ENCODE data around the gene TSC22D4.
A peak's percentile ranks its signal among the peaks of the same experiment; 100 is the strongest.
"Not testable (repeated sequence)": the region's sequence is repeated elsewhere in the genome, so short reads cannot be mapped to it uniquely, and the experiment has no call there.

The TSC22D4 gene

GRCh38 chr7:100449190-100449795 is 29.7 kb downstream of the TSC22D4 start:
- no CpG with 5 or more reads among the region's 13 CpGs for WGBS (ENCODE audit: extremely low coverage, insufficient coverage, insufficient read length)
- H2BK120ac ChIP-seq (ENCODE audit: insufficient read depth, low read length, poor library complexity), result no peak overlapping the region
- H4K91ac ChIP-seq (ENCODE audit: low read depth, low read length), result no peak overlapping the region
- H3K14ac ChIP-seq (ENCODE audit: low read length), result no peak overlapping the region
- H2BK5ac ChIP-seq (ENCODE audit: low read depth, low read length, poor library complexity), result no peak overlapping the region
- H3K27ac ChIP-seq (ENCODE audit: low read depth, low read length), result no peak overlapping the region
- H2BK12ac ChIP-seq (ENCODE audit: low read length), result no peak overlapping the region
- no peaks in the 10 kb centered on the region for H3K36me3 ChIP-seq (ENCODE audit: control insufficient read depth in 1 of 2, insufficient read depth in 2 of 2, low read length in 2 of 2)
- H3K4me3 ChIP-seq (ENCODE audit: low read depth, low read length), result no peak overlapping the region
- H3K9ac ChIP-seq (ENCODE audit: low read length), result no peak overlapping the region
- H4K8ac ChIP-seq (ENCODE audit: low read depth, low read length), result no peak overlapping the region
- no peak overlapping the region for H4K12ac ChIP-seq (ENCODE audit: low read depth, low read length)
- H3K27me3 ChIP-seq (ENCODE audit: insufficient read depth, low read length), result no peaks in the 10 kb centered on the region
- peaks cover 2 to 3% of the 10 kb centered on the region in 2 experiments for H3K4me1 ChIP-seq (ENCODE audit: control insufficient read depth in 1 of 2, insufficient read depth in 2 of 2, low read length in 2 of 2)
- no peaks in the 10 kb centered on the region for H3K9me3 ChIP-seq (ENCODE audit: insufficient read depth, low read depth, low read length)
- no peak overlapping the region for H3K23ac ChIP-seq (ENCODE audit: low read length)
- no peak overlapping the region for H3K4ac ChIP-seq (ENCODE audit: low read depth, low read length)
- DNase-seq, result no peak
- H3K4me2 ChIP-seq (ENCODE audit: low read length), result no peak overlapping the region
- no peak overlapping the region for H3K18ac ChIP-seq (ENCODE audit: low read length)
- H3K79me1 ChIP-seq (ENCODE audit: low read length), result peaks cover 5% of the 10 kb centered on the region
- no peak overlapping the region for H2AK5ac ChIP-seq (ENCODE audit: low read length)
- no peak overlapping the region for H2AFZ ChIP-seq (ENCODE audit: insufficient read depth, low read length, poor library complexity)
- H3K79me2 ChIP-seq (ENCODE audit: control insufficient read depth, insufficient read depth, low read length, poor library complexity), result peaks cover 3% of the 10 kb centered on the region

GRCh38 chr7:100447363-100447762 is 31.7 kb downstream of the TSC22D4 start:
- H3K23ac ChIP-seq (ENCODE audit: low read length); DNase-seq; H2AFZ ChIP-seq (ENCODE audit: insufficient read depth, low read length, poor library complexity); H3K18ac ChIP-seq (ENCODE audit: low read length); H3K79me2 ChIP-seq (ENCODE audit: control insufficient read depth, insufficient read depth, low read length, poor library complexity); H3K9me3 ChIP-seq (ENCODE audit: insufficient read depth, low read depth, low read length); H4K12ac ChIP-seq (ENCODE audit: low read depth, low read length); H3K79me1 ChIP-seq (ENCODE audit: low read length); H3K14ac ChIP-seq (ENCODE audit: low read length); H3K4ac ChIP-seq (ENCODE audit: low read depth, low read length); H3K9ac ChIP-seq (ENCODE audit: low read length); H2BK120ac ChIP-seq (ENCODE audit: insufficient read depth, low read length, poor library complexity); H3K27me3 ChIP-seq (ENCODE audit: insufficient read depth, low read length); H4K8ac ChIP-seq (ENCODE audit: low read depth, low read length); H3K27ac ChIP-seq (ENCODE audit: low read depth, low read length); H2AK5ac ChIP-seq (ENCODE audit: low read length); H3K4me3 ChIP-seq (ENCODE audit: low read depth, low read length); H3K4me1 ChIP-seq (ENCODE audit: control insufficient read depth in 1 of 2, insufficient read depth in 2 of 2, low read length in 2 of 2); H4K91ac ChIP-seq (ENCODE audit: low read depth, low read length); H3K36me3 ChIP-seq (ENCODE audit: control insufficient read depth in 1 of 2, insufficient read depth in 2 of 2, low read length in 2 of 2); H3K4me2 ChIP-seq (ENCODE audit: low read length); H2BK12ac ChIP-seq (ENCODE audit: low read length); H2BK5ac ChIP-seq (ENCODE audit: low read depth, low read length, poor library complexity): not testable (repeated sequence)
- no CpG with 5 or more reads among the region's 8 CpGs for WGBS (ENCODE audit: extremely low coverage, insufficient coverage, insufficient read length)

GRCh38 chr7:100446040-100446439 is 33.0 kb downstream of the TSC22D4 start:
- Histone ChIP-seq H2AK5ac (ENCODE audit: low read length) (no peak overlapping the region), H2BK5ac (ENCODE audit: low read depth, low read length, poor library complexity) (no peak overlapping the region), H2BK120ac (ENCODE audit: insufficient read depth, low read length, poor library complexity) (no peak overlapping the region), H3K4ac (ENCODE audit: low read depth, low read length) (no peak overlapping the region), H3K4me3 (ENCODE audit: low read depth, low read length) (no peak overlapping the region), H3K14ac (ENCODE audit: low read length) (no peak overlapping the region), H3K23ac (ENCODE audit: low read length) (no peak overlapping the region), H3K9ac (ENCODE audit: low read length) (no peak overlapping the region), H3K27ac (ENCODE audit: low read depth, low read length) (no peak overlapping the region), H3K27me3 (ENCODE audit: insufficient read depth, low read length) (no peaks in the 10 kb centered on the region), H4K12ac (ENCODE audit: low read depth, low read length) (no peak overlapping the region), H4K8ac (ENCODE audit: low read depth, low read length) (no peak overlapping the region), H3K36me3 (ENCODE audit: control insufficient read depth in 1 of 2, insufficient read depth in 2 of 2, low read length in 2 of 2) (no peaks in the 10 kb centered on the region), H3K9me3 (ENCODE audit: insufficient read depth, low read depth, low read length) (no peaks in the 10 kb centered on the region), H2AFZ (ENCODE audit: insufficient read depth, low read length, poor library complexity) (no peak overlapping the region), H3K4me2 (ENCODE audit: low read length) (no peak overlapping the region), H3K79me2 (ENCODE audit: control insufficient read depth, insufficient read depth, low read length, poor library complexity) (peaks cover 3% of the 10 kb centered on the region), H2BK12ac (ENCODE audit: low read length) (no peak overlapping the region), H3K4me1 (ENCODE audit: control insufficient read depth in 1 of 2, insufficient read depth in 2 of 2, low read length in 2 of 2) (peaks cover 3 to 5% of the 10 kb centered on the region in 2 experiments), H4K91ac (ENCODE audit: low read depth, low read length) (no peak overlapping the region), H3K79me1 (ENCODE audit: low read length) (peaks cover 5% of the 10 kb centered on the region), H3K18ac (ENCODE audit: low read length) (no peak overlapping the region)
- DNase-seq, result no peak
- no CpG with 5 or more reads among the region's 2 CpGs for WGBS (ENCODE audit: extremely low coverage, insufficient coverage, insufficient read length)

GRCh38 chr7:100444311-100445278 is 34.4 kb downstream of the TSC22D4 start:
- H4K8ac ChIP-seq (ENCODE audit: low read depth, low read length), result no peak overlapping the region
- no peaks in the 10 kb centered on the region for H3K27me3 ChIP-seq (ENCODE audit: insufficient read depth, low read length)
- peaks cover 3 to 5% of the 10 kb centered on the region in 2 experiments for H3K4me1 ChIP-seq (ENCODE audit: control insufficient read depth in 1 of 2, insufficient read depth in 2 of 2, low read length in 2 of 2)
- no peak overlapping the region for H3K4ac ChIP-seq (ENCODE audit: low read depth, low read length)
- no peak overlapping the region for H4K91ac ChIP-seq (ENCODE audit: low read depth, low read length)
- no peak overlapping the region for H3K23ac ChIP-seq (ENCODE audit: low read length)
- WGBS (ENCODE audit: extremely low coverage, insufficient coverage, insufficient read length), result no CpG with 5 or more reads among the region's 14 CpGs
- no peak overlapping the region for H3K9ac ChIP-seq (ENCODE audit: low read length)
- no peak overlapping the region for H3K4me2 ChIP-seq (ENCODE audit: low read length)
- H3K4me3 ChIP-seq (ENCODE audit: low read depth, low read length), result no peak overlapping the region
- no peak overlapping the region for H2BK120ac ChIP-seq (ENCODE audit: insufficient read depth, low read length, poor library complexity)
- H2AK5ac ChIP-seq (ENCODE audit: low read length), result no peak overlapping the region
- no peak overlapping the region for H3K27ac ChIP-seq (ENCODE audit: low read depth, low read length)
- no peaks in the 10 kb centered on the region for H3K9me3 ChIP-seq (ENCODE audit: insufficient read depth, low read depth, low read length)
- peak in 1 of 2 donors; percentile 26 for DNase-seq
- H3K79me1 ChIP-seq (ENCODE audit: low read length), result no peaks in the 10 kb centered on the region
- no peak overlapping the region for H3K18ac ChIP-seq (ENCODE audit: low read length)
- no peaks in the 10 kb centered on the region for H3K79me2 ChIP-seq (ENCODE audit: control insufficient read depth, insufficient read depth, low read length, poor library complexity)
- no peak overlapping the region for H2BK12ac ChIP-seq (ENCODE audit: low read length)
- no peaks in the 10 kb centered on the region for H3K36me3 ChIP-seq (ENCODE audit: control insufficient read depth in 1 of 2, insufficient read depth in 2 of 2, low read length in 2 of 2)
- no peak overlapping the region for H3K14ac ChIP-seq (ENCODE audit: low read length)
- no peak overlapping the region for H2BK5ac ChIP-seq (ENCODE audit: low read depth, low read length, poor library complexity)
- no peak overlapping the region for H4K12ac ChIP-seq (ENCODE audit: low read depth, low read length)
- no peak overlapping the region for H2AFZ ChIP-seq (ENCODE audit: insufficient read depth, low read length, poor library complexity)
